Vagina (tissue), 2 donors: ENCODE data around the gene MAPKBP1. TPM values are rescaled to one million over a fixed set of nuclear protein-coding genes. Genes with fewer than 3 reads are reported as not detected.

Source experiments
- DNase-seq, 2 donors: peaks; one replicate each; pipeline ENCODE4 v3.0.0-alpha.2; 2017; ENCODE audit errors: extremely low spot score in 2 of 2
- H3K27ac ChIP-seq: fragments of 200-600 bp; sonication (generic); one replicate; pipeline ENCODE4 v1.5.1; 2019
- H3K27me3 ChIP-seq: fragments of 200-600 bp; sonication (generic); one replicate; pipeline ENCODE4 v1.5.1; 2019
- H3K36me3 ChIP-seq, 2 donors: fragments of 200-600 bp; sonication (generic); one replicate each; pipeline ENCODE4 v1.5.1; 2017 to 2019
- H3K4me1 ChIP-seq: fragments of 200-600 bp; sonication (generic); one replicate; pipeline ENCODE4 v1.5.1; 2019
- H3K4me3 ChIP-seq, 2 donors: fragments of 200-600 bp; sonication (generic); 1 replicate in 1 of 2; 2 replicates in 1 of 2; pipeline ENCODE4 v1.5.1; 2016 to 2019
- H3K9me3 ChIP-seq: fragments of 200-600 bp; sonication (generic); one replicate; pipeline ENCODE4 v1.5.1; 2019
- CTCF ChIP-seq, 3 experiments: fragments of 450-650 bp in 2 of 3; fragments of 200-600 bp in 1 of 3; sonication (generic) in 1 of 3; IDR thresholded peaks; one replicate each; pipeline ENCODE4 v1.5.1; 2017 to 2019; ENCODE audit warnings: antibody characterized with exemption in 3 of 3, mild to moderate bottlenecking in 2 of 3, moderate library complexity in 2 of 3
- POLR2A ChIP-seq, 2 donors: fragments of 450-650 bp; IDR thresholded peaks; one replicate each; pipeline ENCODE4 v1.6.1; 2017; ENCODE audit warnings: antibody characterized with exemption in 2 of 2, mild to moderate bottlenecking in 2 of 2, moderate library complexity in 2 of 2
- POLR2AphosphoS5 ChIP-seq, 2 donors: sonication (generic); formaldehyde crosslinking; IDR thresholded peaks; one replicate each; pipeline ENCODE4 v1.9.0; 2017; ENCODE audit warnings: antibody characterized with exemption in 2 of 2, mild to moderate bottlenecking in 2 of 2, low read depth in 1 of 2; ENCODE audit not compliant: insufficient read depth in 1 of 2
- intact Hi-C: fragments of 100-400 bp; cut with DNase I; formaldehyde crosslinking; loops from one replicate; pipeline ENCODE4 v1.15.1; 2023
- total RNA-seq: library from RNA; depleted of rRNA; stranded (reverse); fragments of >200 nt; gene quantifications from one replicate; pipeline ENCODE4 v1.2.3, GENCODE V29; 2016

MAPKBP1 gene
- total RNA-seq, 1 donor from 2014 or later = 35.8 TPM

GRCh38 chr15:41862515-41863116 lies 88.3 kb downstream of the MAPKBP1 start:
- Histone ChIP-seq H3K27ac (no peak overlapping the region), H3K36me3 (no peaks in the 10 kb centered on the region), H3K4me1 (no peaks in the 10 kb centered on the region), H3K4me3 (no peak overlapping the region), H3K9me3 (no peaks in the 10 kb centered on the region), H3K27me3 (no peaks in the 10 kb centered on the region)
- intact Hi-C loops = no loop called here
- TF ChIP-seq POLR2A (IDR thresholded peaks at IDR 0.05) = no peak
- no peak for TF ChIP-seq CTCF (IDR thresholded peaks at IDR 0.05)
- TF ChIP-seq POLR2AphosphoS5 (IDR thresholded peaks at IDR 0.05; ENCODE audit: insufficient read depth in 1 of 2, low read depth in 1 of 2) = no peak
- no peak for DNase-seq

- no peaks in the 10 kb centered on the region for H3K27me3 ChIP-seq
These were observed 91.3 kb downstream of the MAPKBP1 start for GRCh38 chr15:41865490-41866055.

GRCh38 chr15:41866263-41866703 lies 92.0 kb downstream of the MAPKBP1 start:
- Histone ChIP-seq H3K4me3 (no peak overlapping the region), H3K27me3 (no peaks in the 10 kb centered on the region), H3K4me1 (no peaks in the 10 kb centered on the region), H3K36me3 (no peaks in the 10 kb centered on the region), H3K27ac (no peak overlapping the region), H3K9me3 (no peaks in the 10 kb centered on the region)
- DNase-seq = no peak
- intact Hi-C loops = no loop called here
- TF ChIP-seq CTCF (IDR thresholded peaks at IDR 0.05) = no peak
- TF ChIP-seq POLR2A (IDR thresholded peaks at IDR 0.05) = no peak
- TF ChIP-seq POLR2AphosphoS5 (IDR thresholded peaks at IDR 0.05; ENCODE audit: insufficient read depth in 1 of 2, low read depth in 1 of 2) = no peak

More at GRCh38 chr15:41865490-41866055, 91.3 kb downstream of the MAPKBP1 start:
- no peaks in the 10 kb centered on the region for H3K9me3 ChIP-seq
- no peak overlapping the region for H3K27ac ChIP-seq
- intact Hi-C loops = no loop called here
- TF ChIP-seq CTCF (IDR thresholded peaks at IDR 0.05) (no peak), POLR2A (IDR thresholded peaks at IDR 0.05) (no peak), POLR2AphosphoS5 (IDR thresholded peaks at IDR 0.05; ENCODE audit: insufficient read depth in 1 of 2, low read depth in 1 of 2) (no peak)
- DNase-seq = no peak
- no peaks in the 10 kb centered on the region for H3K4me1 ChIP-seq
- H3K36me3 ChIP-seq = no peaks in the 10 kb centered on the region
- H3K4me3 ChIP-seq = no peak overlapping the region

- no peak overlapping the region for H3K4me3 ChIP-seq
- no peaks in the 10 kb centered on the region for H3K36me3 ChIP-seq
- H3K4me1 ChIP-seq = no peaks in the 10 kb centered on the region
- no peak overlapping the region for H3K27ac ChIP-seq
- intact Hi-C loops = no loop called here
- TF ChIP-seq CTCF (IDR thresholded peaks at IDR 0.05) (no peak), POLR2A (IDR thresholded peaks at IDR 0.05) (no peak), POLR2AphosphoS5 (IDR thresholded peaks at IDR 0.05; ENCODE audit: insufficient read depth in 1 of 2, low read depth in 1 of 2) (no peak)
- no peaks in the 10 kb centered on the region for H3K27me3 ChIP-seq
- no peaks in the 10 kb centered on the region for H3K9me3 ChIP-seq
- DNase-seq = no peak
These were observed 92.7 kb downstream of the MAPKBP1 start for GRCh38 chr15:41866872-41867579.

- no peak overlapping the region for H3K4me3 ChIP-seq
- no peak overlapping the region for H3K27ac ChIP-seq
- no peaks in the 10 kb centered on the region for H3K27me3 ChIP-seq
- no peaks in the 10 kb centered on the region for H3K4me1 ChIP-seq
- intact Hi-C loops = no loop called here
- H3K36me3 ChIP-seq = no peaks in the 10 kb centered on the region
- no peaks in the 10 kb centered on the region for H3K9me3 ChIP-seq
- TF ChIP-seq POLR2AphosphoS5 (IDR thresholded peaks at IDR 0.05; ENCODE audit: insufficient read depth in 1 of 2, low read depth in 1 of 2) (no peak), POLR2A (IDR thresholded peaks at IDR 0.05) (no peak), CTCF (IDR thresholded peaks at IDR 0.05) (no peak)
- DNase-seq = no peak
These were observed 94.0 kb downstream of the MAPKBP1 start for GRCh38 chr15:41868321-41868720.
